Measurements from ENCODE around the gene TBC1D16. TPM values are rescaled to one million over a fixed set of nuclear protein-coding genes. Genes with fewer than 3 reads are reported as not detected.

Gene TBC1D16
- total RNA-seq, 1 experiment from 2014 or later = 35.9 TPM

GRCh38 chr17:79928502-79929256 is 107.0 kb downstream of the TBC1D16 start:
- no TSS peak for BruUV-seq (replicated peaks)
- H3K4me1 Mint-ChIP-seq (ENCODE audit: low read depth, unreplicated experiment) = peaks cover 43% of the 10 kb centered on the region
- no peak overlapping the region for H3K4me3 Mint-ChIP-seq (ENCODE audit: low read depth, unreplicated experiment)
- H3K9me3 Mint-ChIP-seq (ENCODE audit: low read depth, unreplicated experiment) = no peaks in the 10 kb centered on the region
- DNase-seq = no peak
- intact Hi-C loops (cut with micrococcal nuclease; ENCODE audit: unreplicated experiment) = no loop called here
- H3K27ac Mint-ChIP-seq (ENCODE audit: unreplicated experiment) = peak overlapping the region; percentile 69
- peaks cover 24% of the 10 kb centered on the region for H3K36me3 Mint-ChIP-seq (ENCODE audit: insufficient read depth, unreplicated experiment)
- peaks cover 13% of the 10 kb centered on the region for H3K27me3 Mint-ChIP-seq (ENCODE audit: unreplicated experiment)
- CTCF ChIA-PET = no interaction called here
- TF ChIP-seq CTCF (IDR thresholded peaks at IDR 0.05; ENCODE audit: unreplicated experiment) = no peak

- Mint-ChIP-seq H3K27me3 (ENCODE audit: unreplicated experiment) (peaks cover 13% of the 10 kb centered on the region), H3K36me3 (ENCODE audit: insufficient read depth, unreplicated experiment) (peaks cover 17% of the 10 kb centered on the region), H3K9me3 (ENCODE audit: low read depth, unreplicated experiment) (no peaks in the 10 kb centered on the region), H3K27ac (ENCODE audit: unreplicated experiment) (peak overlapping the region; percentile 69), H3K4me3 (ENCODE audit: low read depth, unreplicated experiment) (no peak overlapping the region), H3K4me1 (ENCODE audit: low read depth, unreplicated experiment) (peaks cover 35% of the 10 kb centered on the region)
- BruUV-seq (replicated peaks) = no TSS peak
- intact Hi-C loops (cut with micrococcal nuclease; ENCODE audit: unreplicated experiment) = no loop called here
- TF ChIP-seq CTCF (IDR thresholded peaks at IDR 0.05; ENCODE audit: unreplicated experiment) = no peak
- CTCF ChIA-PET = no interaction called here
- no peak for DNase-seq
Measured at GRCh38 chr17:79927688-79928501, 107.8 kb downstream of the TBC1D16 start.

- CTCF ChIA-PET = no interaction called here
- intact Hi-C loops (cut with micrococcal nuclease; ENCODE audit: unreplicated experiment) = no loop called here
- BruUV-seq (replicated peaks) = no TSS peak
- H3K27me3 Mint-ChIP-seq (ENCODE audit: unreplicated experiment) = peaks cover 13% of the 10 kb centered on the region
- H3K27ac Mint-ChIP-seq (ENCODE audit: unreplicated experiment) = no peak overlapping the region
- peaks cover 13% of the 10 kb centered on the region for H3K36me3 Mint-ChIP-seq (ENCODE audit: insufficient read depth, unreplicated experiment)
- no peak overlapping the region for H3K4me3 Mint-ChIP-seq (ENCODE audit: low read depth, unreplicated experiment)
- peaks cover 29% of the 10 kb centered on the region for H3K4me1 Mint-ChIP-seq (ENCODE audit: low read depth, unreplicated experiment)
- no peaks in the 10 kb centered on the region for H3K9me3 Mint-ChIP-seq (ENCODE audit: low read depth, unreplicated experiment)
- no peak for DNase-seq
- no peak for TF ChIP-seq CTCF (IDR thresholded peaks at IDR 0.05; ENCODE audit: unreplicated experiment)
Measured at GRCh38 chr17:79927136-79927661, 108.5 kb downstream of the TBC1D16 start.

DNA sequence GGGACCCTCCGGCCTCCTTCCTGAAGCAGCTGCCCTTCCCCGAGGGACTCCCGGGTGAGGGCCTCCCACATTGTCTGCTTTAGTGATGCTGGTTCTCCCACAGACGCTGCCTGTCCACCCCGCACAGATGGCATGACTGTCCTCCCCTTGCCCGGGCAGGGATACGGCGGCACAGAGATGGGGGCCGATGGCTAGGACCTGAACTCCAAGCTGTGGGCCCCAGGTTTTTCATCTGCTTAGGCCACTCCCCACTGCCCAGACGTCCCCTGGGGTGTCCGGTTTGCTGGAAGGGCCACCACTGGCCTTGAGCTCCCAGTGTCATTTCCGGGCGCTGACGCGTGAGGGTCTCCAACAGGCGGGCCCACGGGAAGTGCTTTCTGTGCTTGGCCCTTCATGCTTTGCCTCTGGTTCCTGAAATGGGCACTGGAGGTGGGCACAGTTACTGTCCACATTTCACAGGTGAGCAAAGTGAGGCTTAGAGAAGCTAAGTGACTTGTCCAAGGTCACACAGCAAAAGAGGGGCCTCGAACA is 109.0 kb downstream of the TBC1D16 start:
- Mint-ChIP-seq H3K4me1 (ENCODE audit: low read depth, unreplicated experiment) (peaks cover 25% of the 10 kb centered on the region), H3K36me3 (ENCODE audit: insufficient read depth, unreplicated experiment) (peaks cover 13% of the 10 kb centered on the region), H3K4me3 (ENCODE audit: low read depth, unreplicated experiment) (no peak overlapping the region), H3K27ac (ENCODE audit: unreplicated experiment) (peak overlapping the region; percentile 76), H3K9me3 (ENCODE audit: low read depth, unreplicated experiment) (no peaks in the 10 kb centered on the region), H3K27me3 (ENCODE audit: unreplicated experiment) (peaks cover 13% of the 10 kb centered on the region)
- CTCF ChIA-PET = interaction anchor here (0.6 to 1.7 kb wide), 9 partner anchors 11 to 749 kb away, joined by 3 to 9 read pairs (median 4); partner anchors contain the start of gene CBX4
- BruUV-seq (replicated peaks) = no TSS peak
- no peak for TF ChIP-seq CTCF (IDR thresholded peaks at IDR 0.05; ENCODE audit: unreplicated experiment)
- intact Hi-C loops (cut with micrococcal nuclease; ENCODE audit: unreplicated experiment) = no loop called here
- no peak for DNase-seq
